KOPT-K1 (cell line): Measurements from ENCODE around the gene DSP.

Experiments
- H3K27ac ChIP-seq: fragments of 200-600 bp; sonication (generic); 2 replicates; pipeline ENCODE4 v1.5.1; 2016; ENCODE audit warnings: antibody characterized with exemption, mild to moderate bottlenecking, low read depth, low read length; ENCODE audit not compliant: poor library complexity, severe bottlenecking
- H3K36me3 ChIP-seq: fragments of 200-600 bp; sonication (generic); 2 replicates; pipeline ENCODE4 v1.5.1; 2017; ENCODE audit warnings: antibody characterized with exemption, mild to moderate bottlenecking, low read length, moderate library complexity; ENCODE audit not compliant: insufficient read depth
- H3K9me3 ChIP-seq: fragments of 200-600 bp; sonication (generic); 2 replicates; pipeline ENCODE4 v1.5.1; 2017; ENCODE audit warnings: antibody characterized with exemption, low read length, mild to moderate bottlenecking; ENCODE audit not compliant: insufficient read depth, poor library complexity, severe bottlenecking

DSP gene

DNA sequence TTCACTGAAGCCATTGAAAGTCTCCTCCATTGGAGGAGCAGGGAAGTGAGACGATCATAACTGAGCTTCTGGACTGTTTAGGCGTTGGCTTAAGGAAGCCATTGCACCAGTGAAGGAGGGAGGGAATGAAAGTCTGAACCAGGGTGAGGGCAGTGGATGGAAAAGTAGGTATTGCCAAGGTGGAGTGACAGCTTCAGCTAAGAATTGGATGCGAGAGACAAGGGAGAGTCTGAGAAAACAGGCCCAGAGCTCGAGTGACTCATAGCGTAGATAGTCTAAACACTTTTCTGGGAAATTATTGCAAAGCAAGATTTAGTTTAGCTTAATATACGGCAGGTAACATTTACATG lies 4.5 kb downstream of the DSP start:
- H3K9me3 ChIP-seq: no peaks in the 10 kb centered on the region
- H3K27ac ChIP-seq: no peak overlapping the region
- H3K36me3 ChIP-seq: no peaks in the 10 kb centered on the region

DNA sequence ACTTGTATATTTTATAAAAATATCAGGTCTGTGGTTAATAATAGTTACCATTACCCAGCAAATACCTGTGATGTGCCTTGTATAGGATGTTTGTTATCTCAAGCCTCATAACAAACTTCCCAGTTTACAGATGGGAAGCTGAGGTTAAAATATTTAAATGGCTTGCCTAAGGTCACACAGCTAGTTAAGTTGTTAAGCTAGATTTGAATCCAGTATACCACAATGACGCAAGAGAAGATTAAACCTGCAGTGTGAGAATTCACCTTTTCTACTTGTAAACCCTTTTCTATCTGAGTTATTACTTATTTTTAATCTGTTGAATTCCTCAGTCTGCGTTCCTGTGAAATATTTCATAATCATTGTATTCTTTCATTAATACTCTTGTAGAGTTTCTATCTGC lies 4.9 kb downstream of the DSP start:
- no peaks in the 10 kb centered on the region for H3K36me3 ChIP-seq
- no peaks in the 10 kb centered on the region for H3K9me3 ChIP-seq
- H3K27ac ChIP-seq: no peak overlapping the region

DNA sequence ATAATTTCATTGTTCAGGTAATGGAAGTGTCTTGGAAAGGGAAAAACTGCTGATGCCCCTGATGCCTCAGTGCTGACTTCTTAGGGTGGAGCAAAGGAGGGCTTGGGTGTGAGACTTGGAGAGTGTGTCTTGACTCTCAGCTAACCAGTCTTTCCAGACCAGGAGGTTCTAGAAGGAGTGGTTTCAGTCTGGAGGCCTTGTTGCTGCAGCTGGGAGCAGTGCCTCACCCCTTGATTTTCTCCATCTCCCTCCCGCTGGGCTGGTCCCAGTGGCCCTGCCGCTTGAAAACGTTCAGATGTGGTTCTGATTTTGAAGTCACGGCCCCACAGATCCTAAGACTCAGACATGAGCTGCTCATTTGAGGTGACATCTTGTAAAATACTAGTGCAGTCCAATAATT lies 5.4 kb downstream of the DSP start:
- no peaks in the 10 kb centered on the region for H3K36me3 ChIP-seq
- no peaks in the 10 kb centered on the region for H3K9me3 ChIP-seq
- H3K27ac ChIP-seq: no peak overlapping the region

DNA sequence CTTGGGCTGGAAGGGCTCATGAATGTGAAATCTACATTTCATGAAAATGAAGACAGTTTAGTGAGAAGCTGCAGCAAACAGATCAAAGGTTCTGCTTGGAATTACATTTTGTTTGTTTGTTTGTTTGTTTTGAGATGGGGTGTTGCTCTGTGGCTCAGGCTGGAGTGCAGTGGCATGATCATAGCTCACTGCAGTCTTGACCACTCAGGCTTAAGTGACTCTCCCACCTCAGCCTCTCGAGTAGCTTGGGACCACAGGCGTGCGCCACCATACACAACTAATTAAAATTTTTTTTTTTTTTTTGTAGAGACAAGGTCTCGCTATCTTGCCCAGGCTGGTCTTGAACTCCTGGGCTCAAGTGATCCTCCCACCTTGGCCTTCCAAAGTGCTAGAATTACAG lies 5.8 kb downstream of the DSP start:
- no peak overlapping the region for H3K27ac ChIP-seq
- no peaks in the 10 kb centered on the region for H3K36me3 ChIP-seq
- no peaks in the 10 kb centered on the region for H3K9me3 ChIP-seq

- no peak overlapping the region for H3K27ac ChIP-seq
- H3K36me3 ChIP-seq: no peaks in the 10 kb centered on the region
- no peaks in the 10 kb centered on the region for H3K9me3 ChIP-seq
Measured at GRCh38 chr6:7550433-7550801, 8.9 kb downstream of the DSP start.

DNA sequence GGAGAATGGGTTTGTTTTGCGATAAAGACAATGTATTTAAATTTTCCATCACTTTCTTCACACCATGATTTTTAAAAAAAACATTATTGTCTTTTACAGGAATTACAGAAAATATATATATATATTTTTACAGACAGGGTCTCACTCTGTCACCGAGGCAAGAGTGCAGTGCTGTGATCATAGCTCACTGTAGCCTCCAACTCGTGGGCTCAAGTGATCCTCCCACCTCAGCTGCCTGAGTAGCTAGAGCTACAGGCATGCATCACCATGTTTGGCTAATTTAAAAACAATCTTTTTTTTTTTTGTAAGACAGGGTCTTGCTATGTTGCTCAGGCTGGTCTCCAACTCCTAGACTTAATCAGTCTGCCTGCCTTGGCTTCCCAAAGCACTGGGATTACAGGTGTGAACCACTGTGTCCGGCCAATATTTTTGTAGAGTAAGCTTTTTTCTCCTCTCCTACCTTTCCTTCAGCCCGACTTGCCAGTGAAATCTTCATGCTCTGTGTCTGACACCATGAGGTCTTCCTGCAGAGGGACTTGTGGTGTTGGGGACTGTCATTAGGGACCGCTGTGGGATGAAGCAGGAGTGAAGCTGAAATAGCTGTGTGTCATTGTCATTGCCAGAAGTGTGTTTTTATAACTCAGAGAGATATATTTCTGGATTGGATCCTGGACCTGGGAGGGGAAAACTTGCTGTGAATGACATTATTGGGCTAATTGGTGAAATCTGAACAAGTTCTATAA lies 13.2 kb downstream of the DSP start:
- H3K27ac ChIP-seq: no peak overlapping the region
- H3K36me3 ChIP-seq: no peaks in the 10 kb centered on the region
- no peaks in the 10 kb centered on the region for H3K9me3 ChIP-seq

GRCh38 chr6:7555671-7556070 lies 14.2 kb downstream of the DSP start:
- no peaks in the 10 kb centered on the region for H3K36me3 ChIP-seq
- H3K9me3 ChIP-seq: no peaks in the 10 kb centered on the region
- no peak overlapping the region for H3K27ac ChIP-seq

- Histone ChIP-seq H3K27ac (no peak overlapping the region), H3K9me3 (no peaks in the 10 kb centered on the region), H3K36me3 (no peaks in the 10 kb centered on the region)
Measured at GRCh38 chr6:7556394-7557106, 15.1 kb downstream of the DSP start.

GRCh38 chr6:7557652-7558051 lies 16.2 kb downstream of the DSP start:
- no peaks in the 10 kb centered on the region for H3K9me3 ChIP-seq
- H3K27ac ChIP-seq: no peak overlapping the region
- H3K36me3 ChIP-seq: no peaks in the 10 kb centered on the region

- Histone ChIP-seq H3K27ac (no peak overlapping the region), H3K9me3 (no peaks in the 10 kb centered on the region), H3K36me3 (no peaks in the 10 kb centered on the region)
Measured at GRCh38 chr6:7558781-7559180, 17.3 kb downstream of the DSP start.

- Histone ChIP-seq H3K36me3 (no peaks in the 10 kb centered on the region), H3K9me3 (no peaks in the 10 kb centered on the region), H3K27ac (no peak overlapping the region)
Measured at GRCh38 chr6:7559196-7559595, 17.7 kb downstream of the DSP start.

DNA sequence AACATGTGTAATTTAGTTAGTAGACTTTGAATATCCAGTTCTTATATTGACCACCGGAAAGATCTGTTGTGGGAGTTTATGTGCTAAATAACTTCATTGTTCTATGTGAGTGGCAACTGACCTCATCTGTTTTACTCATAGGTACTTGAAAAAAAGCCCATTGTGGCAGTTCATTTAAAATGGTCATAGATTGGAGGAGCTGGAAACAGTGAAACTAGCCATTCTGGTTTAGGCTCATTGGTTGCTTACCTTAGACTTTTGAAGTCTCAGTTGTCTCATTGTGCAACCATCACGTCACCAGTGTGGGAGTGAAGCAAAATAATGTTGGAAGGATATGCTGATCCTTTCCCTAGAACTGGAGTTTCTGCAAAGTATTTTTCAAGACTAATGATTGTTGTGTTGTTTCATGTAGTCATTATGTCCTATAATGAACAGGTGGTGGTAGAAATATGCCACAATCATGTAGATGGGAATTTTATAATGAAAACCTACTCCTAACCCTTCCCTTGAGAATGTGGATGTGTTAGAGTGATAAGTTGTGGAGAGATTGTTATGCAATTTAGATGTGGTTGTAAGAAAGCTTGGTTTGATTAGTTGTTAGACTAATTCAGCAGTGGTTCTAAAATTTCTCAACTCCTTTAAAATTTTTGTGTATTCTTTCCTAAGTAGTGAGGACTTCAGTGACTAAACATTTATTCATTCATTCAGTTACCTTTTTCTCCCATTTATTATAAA lies 18.3 kb downstream of the DSP start:
- no peaks in the 10 kb centered on the region for H3K9me3 ChIP-seq

GRCh38 chr6:7561153-7561964 lies 19.9 kb downstream of the DSP start:
- Histone ChIP-seq H3K36me3 (no peaks in the 10 kb centered on the region), H3K9me3 (no peaks in the 10 kb centered on the region), H3K27ac (no peak overlapping the region)

More for the DNA sequence above, 18.3 kb downstream of the DSP start:
- H3K27ac ChIP-seq: no peak overlapping the region
- no peaks in the 10 kb centered on the region for H3K36me3 ChIP-seq

DNA sequence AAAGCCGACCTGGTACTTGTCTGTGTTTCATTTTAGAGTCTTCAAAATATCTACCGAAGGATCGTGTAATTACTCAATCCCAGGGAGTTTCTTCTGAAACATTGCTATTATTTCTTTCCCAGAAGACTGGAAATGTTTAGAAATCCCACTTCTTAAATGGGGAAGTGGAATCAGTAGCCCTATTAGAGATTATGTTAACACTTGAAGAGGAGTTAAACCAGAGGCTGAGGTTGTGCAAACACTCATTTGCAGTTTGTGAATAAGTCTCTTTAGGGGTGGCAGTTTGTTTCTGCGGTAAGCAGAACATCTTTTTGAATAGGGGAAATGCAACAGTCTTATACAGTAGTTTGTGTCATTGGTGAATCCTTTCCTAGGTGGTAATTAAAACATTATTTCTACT lies 21.3 kb downstream of the DSP start:
- Histone ChIP-seq H3K27ac (no peak overlapping the region), H3K9me3 (no peaks in the 10 kb centered on the region), H3K36me3 (no peaks in the 10 kb centered on the region)

DNA sequence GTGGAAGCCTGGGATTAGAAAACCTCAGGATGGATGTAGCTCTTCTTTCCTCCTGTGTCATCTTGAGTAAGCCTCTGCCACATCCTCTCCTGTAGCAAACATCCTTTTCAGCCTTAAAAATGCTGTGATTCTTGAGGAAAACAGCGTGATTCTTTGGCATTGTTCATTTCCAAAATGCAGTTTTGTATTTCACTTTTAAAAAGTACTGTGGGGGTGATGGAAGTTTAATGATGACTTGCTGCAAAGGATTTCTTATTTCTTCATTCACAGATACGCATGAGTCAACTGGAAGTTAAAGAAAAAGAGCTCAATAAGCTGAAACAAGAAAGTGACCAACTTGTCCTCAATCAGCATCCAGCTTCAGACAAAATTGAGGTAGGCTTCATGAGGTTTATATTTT lies 24.6 kb downstream of the DSP start:
- Histone ChIP-seq H3K9me3 (no peaks in the 10 kb centered on the region), H3K27ac (no peak overlapping the region), H3K36me3 (no peaks in the 10 kb centered on the region)
